SJSA1 (cell line): ENCODE data around the gene KCP. TPM values are rescaled to one million over a fixed set of nuclear protein-coding genes. Genes with fewer than 3 reads are reported as not detected.

ENCODE experiments used
- DNase-seq, 2 experiments: peaks; one replicate each; pipeline ENCODE4 v3.0.0-alpha.2; 2015 to 2020; ENCODE audit warnings: low spot score in 2 of 2, low read depth in 1 of 2
- H3K27ac ChIP-seq: fragments of 250-450 bp; sonication (Bioruptor Pico); 2 replicates; pipeline ENCODE4 v1.5.1; 2020; ENCODE audit warnings: mild to moderate bottlenecking, moderate library complexity
- H3K27me3 ChIP-seq: fragments of 250-450 bp; sonication (Bioruptor Pico); replicated peaks from 2 replicates; pipeline ENCODE4 v1.5.1; 2020; ENCODE audit warnings: mild to moderate bottlenecking, moderate library complexity
- H3K36me3 ChIP-seq: fragments of 250-450 bp; sonication (Bioruptor Pico); 2 replicates; pipeline ENCODE4 v1.5.1; 2020; ENCODE audit warnings: mild to moderate bottlenecking
- H3K4me1 ChIP-seq: fragments of 250-450 bp; sonication (Bioruptor Pico); replicated peaks from 2 replicates; pipeline ENCODE4 v1.6.1; 2021; ENCODE audit warnings: mild to moderate bottlenecking
- H3K4me3 ChIP-seq: fragments of 250-450 bp; sonication (Bioruptor Pico); 2 replicates; pipeline ENCODE4 v1.5.1; 2020; ENCODE audit warnings: mild to moderate bottlenecking
- H3K9me3 ChIP-seq: fragments of 250-450 bp; sonication (Bioruptor Pico); replicated peaks from 2 replicates; pipeline ENCODE4 v1.5.1; 2020; ENCODE audit warnings: mild to moderate bottlenecking
- total RNA-seq: library from RNA; depleted of rRNA; stranded (reverse); fragments of >200 nt; shearing (Covaris generic); gene quantifications from 2 replicates; pipeline ENCODE4 v1.2.3, GENCODE V29; 2014

The KCP gene
- total RNA-seq, 1 experiment from 2014 or later: not detected

- Histone ChIP-seq H3K36me3 (no peaks in the 10 kb centered on the region), H3K9me3 (no peaks in the 10 kb centered on the region), H3K4me1 (no peaks in the 10 kb centered on the region), H3K27ac (no peak overlapping the region), H3K4me3 (no peak overlapping the region), H3K27me3 (peaks cover 34% of the 10 kb centered on the region)
- DNase-seq: no peak
Observed at GRCh38 chr7:128922496-128923410, 12.2 kb upstream of the KCP start.

GRCh38 chr7:128921866-128922440 lies 11.4 kb upstream of the KCP start:
- Histone ChIP-seq H3K9me3 (no peaks in the 10 kb centered on the region), H3K4me3 (no peak overlapping the region), H3K36me3 (no peaks in the 10 kb centered on the region), H3K27me3 (peaks cover 34% of the 10 kb centered on the region), H3K4me1 (no peaks in the 10 kb centered on the region), H3K27ac (no peak overlapping the region)
- no peak for DNase-seq

- peaks cover 31% of the 10 kb centered on the region for H3K27me3 ChIP-seq
- H3K4me1 ChIP-seq: no peaks in the 10 kb centered on the region
- H3K4me3 ChIP-seq: no peak overlapping the region
- H3K9me3 ChIP-seq: no peaks in the 10 kb centered on the region
- no peaks in the 10 kb centered on the region for H3K36me3 ChIP-seq
- H3K27ac ChIP-seq: no peak overlapping the region
- no peak for DNase-seq
Observed at GRCh38 chr7:128920913-128921582, 10.5 kb upstream of the KCP start.

- Histone ChIP-seq H3K27me3 (peaks cover 25% of the 10 kb centered on the region), H3K36me3 (no peaks in the 10 kb centered on the region), H3K4me3 (no peak overlapping the region), H3K9me3 (no peaks in the 10 kb centered on the region), H3K4me1 (no peaks in the 10 kb centered on the region), H3K27ac (no peak overlapping the region)
- no peak for DNase-seq
Observed at GRCh38 chr7:128919881-128920799, 9.6 kb upstream of the KCP start.

GRCh38 chr7:128919241-128919640 lies 8.7 kb upstream of the KCP start:
- Histone ChIP-seq H3K4me1 (no peaks in the 10 kb centered on the region), H3K9me3 (no peaks in the 10 kb centered on the region), H3K27ac (no peak overlapping the region), H3K4me3 (no peak overlapping the region), H3K36me3 (no peaks in the 10 kb centered on the region), H3K27me3 (peaks cover 24% of the 10 kb centered on the region)
- no peak for DNase-seq

GRCh38 chr7:128918016-128918665 lies 7.6 kb upstream of the KCP start:
- Histone ChIP-seq H3K27me3 (peaks cover 22% of the 10 kb centered on the region), H3K9me3 (no peaks in the 10 kb centered on the region), H3K36me3 (no peaks in the 10 kb centered on the region), H3K4me1 (no peaks in the 10 kb centered on the region), H3K4me3 (no peak overlapping the region), H3K27ac (no peak overlapping the region)
- no peak for DNase-seq

- Histone ChIP-seq H3K36me3 (no peaks in the 10 kb centered on the region), H3K27me3 (peaks cover 18% of the 10 kb centered on the region), H3K9me3 (no peaks in the 10 kb centered on the region), H3K4me3 (no peak overlapping the region), H3K27ac (no peak overlapping the region), H3K4me1 (no peaks in the 10 kb centered on the region)
- no peak for DNase-seq
Observed at GRCh38 chr7:128917122-128917521, 6.6 kb upstream of the KCP start.

- no peak overlapping the region for H3K4me3 ChIP-seq
- H3K9me3 ChIP-seq: no peaks in the 10 kb centered on the region
- H3K27me3 ChIP-seq: peaks cover 16% of the 10 kb centered on the region
- no peaks in the 10 kb centered on the region for H3K4me1 ChIP-seq
- H3K36me3 ChIP-seq: no peaks in the 10 kb centered on the region
- no peak overlapping the region for H3K27ac ChIP-seq
- DNase-seq: no peak
Observed at GRCh38 chr7:128916643-128916915, 6.1 kb upstream of the KCP start.

- H3K27ac ChIP-seq: no peak overlapping the region
- H3K9me3 ChIP-seq: no peaks in the 10 kb centered on the region
- no peaks in the 10 kb centered on the region for H3K4me1 ChIP-seq
- no peaks in the 10 kb centered on the region for H3K36me3 ChIP-seq
- peaks cover 16% of the 10 kb centered on the region for H3K27me3 ChIP-seq
- DNase-seq: no peak
- no peak overlapping the region for H3K4me3 ChIP-seq
Observed at GRCh38 chr7:128915841-128916642, 5.5 kb upstream of the KCP start.

- Histone ChIP-seq H3K36me3 (no peaks in the 10 kb centered on the region), H3K9me3 (no peaks in the 10 kb centered on the region), H3K27ac (no peak overlapping the region), H3K4me1 (no peaks in the 10 kb centered on the region; the same call in 1 of the 2 replicates), H3K27me3 (peaks cover 16% of the 10 kb centered on the region), H3K4me3 (no peak overlapping the region)
- DNase-seq: no peak
Observed at GRCh38 chr7:128915271-128915819, 4.8 kb upstream of the KCP start.

- H3K27ac ChIP-seq: no peak overlapping the region
- peaks cover 18% of the 10 kb centered on the region for H3K27me3 ChIP-seq
- DNase-seq: no peak
- no peak overlapping the region for H3K4me3 ChIP-seq
- no peaks in the 10 kb centered on the region for H3K36me3 ChIP-seq
- H3K4me1 ChIP-seq: peaks cover 7% of the 10 kb centered on the region
- H3K9me3 ChIP-seq: no peaks in the 10 kb centered on the region
Observed at GRCh38 chr7:128914566-128915151, 4.2 kb upstream of the KCP start.
